Tibial artery (tissue), 4 donors: ENCODE results near the gene ARHGAP24.
A peak's percentile ranks its signal among the peaks of the same experiment; 100 is the strongest.

Experiments used
- DNase-seq, 2 donors: peaks; one replicate each; pipeline ENCODE4 v3.0.0-alpha.2; 2019
- H3K27ac ChIP-seq, 2 donors: fragments of 200-600 bp; sonication (generic) in 1 of 2; 1 replicate in 1 of 2; 2 replicates in 1 of 2; pipeline ENCODE4 v1.5.1; 2018 to 2019; ENCODE audit warnings: mild to moderate bottlenecking in 1 of 2
- H3K27me3 ChIP-seq, 2 donors: fragments of 200-600 bp; sonication (generic) in 1 of 2; one replicate each; pipeline versions ENCODE4 v1.5.1 to v1.6.0; 2016 to 2019
- H3K36me3 ChIP-seq, 3 donors: fragments of 200-600 bp; sonication (generic) in 2 of 3; one replicate each; pipeline ENCODE4 v1.5.1; 2016 to 2019; ENCODE audit warnings: mild to moderate bottlenecking in 2 of 3
- H3K4me1 ChIP-seq, 4 donors: fragments of 200-600 bp; sonication (generic) in 2 of 4; 1 replicate in 3 of 4; 2 replicates in 1 of 4; pipeline ENCODE4 v1.5.1; 2016 to 2019
- H3K4me3 ChIP-seq, 2 donors: fragments of 200-600 bp; sonication (generic) in 1 of 2; 1 replicate in 1 of 2; 2 replicates in 1 of 2; pipeline ENCODE4 v1.5.1; 2018 to 2019; ENCODE audit warnings: mild to moderate bottlenecking in 2 of 2
- H3K9me3 ChIP-seq, 3 donors: fragments of 200-600 bp; sonication (generic) in 1 of 3; one replicate each; pipeline ENCODE4 v1.5.1; 2016 to 2019
- CTCF ChIP-seq, 2 experiments: fragments of 200-600 bp in 1 of 2; fragments of 450-650 bp in 1 of 2; IDR thresholded peaks; one replicate each; pipeline ENCODE4 v1.5.1; 2017 to 2019; ENCODE audit warnings: antibody characterized with exemption in 2 of 2, mild to moderate bottlenecking in 1 of 2, moderate library complexity in 1 of 2
- intact Hi-C: fragments of 100-400 bp; cut with DNase I; formaldehyde crosslinking; loops from one replicate; pipeline ENCODE4 v1.15.0; 2023; ENCODE audit warnings: low total_unique reads

The ARHGAP24 gene

GRCh38 chr4:85740431-85740861, 265.5 kb downstream of the ARHGAP24 start:
- TF ChIP-seq CTCF (IDR thresholded peaks at IDR 0.05), result no peak
- Histone ChIP-seq H3K27me3 (no peaks in the 10 kb centered on the region), H3K4me3 (no peak overlapping the region), H3K4me1 (peaks cover 0 to 9% (median 3%) of the 10 kb centered on the region in 4 donors), H3K27ac (no peak overlapping the region), H3K9me3 (no peaks in the 10 kb centered on the region), H3K36me3 (no peaks in the 10 kb centered on the region)
- intact Hi-C loops, result loop anchor here (10.0 kb wide), 1 partner anchor 586 kb away; no protein-coding TSS in a partner anchor
- DNase-seq, result no peak

GRCh38 chr4:85741381-85741780, 266.4 kb downstream of the ARHGAP24 start:
- Histone ChIP-seq H3K27ac (peak overlapping the region in 1 of 2 donors; percentile 7), H3K4me1 (peaks cover 0 to 9% (median 3%) of the 10 kb centered on the region in 4 donors)
- no peak for DNase-seq

GRCh38 chr4:85741921-85742591, 267.1 kb downstream of the ARHGAP24 start:
- TF ChIP-seq CTCF (IDR thresholded peaks at IDR 0.05), result no peak
- Histone ChIP-seq H3K27ac (no peak overlapping the region), H3K4me1 (peaks cover 0 to 9% (median 3%) of the 10 kb centered on the region in 4 donors), H3K36me3 (no peaks in the 10 kb centered on the region), H3K27me3 (no peaks in the 10 kb centered on the region), H3K4me3 (no peak overlapping the region), H3K9me3 (no peaks in the 10 kb centered on the region)
- peak in 1 of 2 donors; percentile 42 for DNase-seq
- intact Hi-C loops, result loop anchor here (10.0 kb wide), 1 partner anchor 587 kb away; no protein-coding TSS in a partner anchor

More at GRCh38 chr4:85741381-85741780, 266.4 kb downstream of the ARHGAP24 start:
- Histone ChIP-seq H3K36me3 (no peaks in the 10 kb centered on the region), H3K27me3 (no peaks in the 10 kb centered on the region), H3K9me3 (no peaks in the 10 kb centered on the region), H3K4me3 (no peak overlapping the region)
- TF ChIP-seq CTCF (IDR thresholded peaks at IDR 0.05), result no peak
- intact Hi-C loops, result loop anchor here (10.0 kb wide), 1 partner anchor 587 kb away; no protein-coding TSS in a partner anchor

GRCh38 chr4:85744950-85745349, 270.0 kb downstream of the ARHGAP24 start:
- no peaks in the 10 kb centered on the region for H3K36me3 ChIP-seq
- H3K4me1 ChIP-seq, result peaks cover 0 to 9% (median 3%) of the 10 kb centered on the region in 4 donors
- intact Hi-C loops, result loop anchor here (10.0 kb wide), 1 partner anchor 590 kb away; no protein-coding TSS in a partner anchor
- H3K9me3 ChIP-seq, result no peaks in the 10 kb centered on the region
- no peak overlapping the region for H3K27ac ChIP-seq
- no peaks in the 10 kb centered on the region for H3K27me3 ChIP-seq
- H3K4me3 ChIP-seq, result no peak overlapping the region
- no peak for DNase-seq
- TF ChIP-seq CTCF (IDR thresholded peaks at IDR 0.05), result no peak

GRCh38 chr4:85745939-85746338, 271.0 kb downstream of the ARHGAP24 start:
- H3K27me3 ChIP-seq, result no peaks in the 10 kb centered on the region
- H3K4me3 ChIP-seq, result no peak overlapping the region
- no peak overlapping the region for H3K27ac ChIP-seq
- TF ChIP-seq CTCF (IDR thresholded peaks at IDR 0.05), result no peak
- H3K9me3 ChIP-seq, result no peaks in the 10 kb centered on the region
- DNase-seq, result no peak
- no peaks in the 10 kb centered on the region for H3K36me3 ChIP-seq
- peaks cover 0 to 9% (median 3%) of the 10 kb centered on the region in 4 donors for H3K4me1 ChIP-seq
- intact Hi-C loops, result loop anchor here (10.0 kb wide), 1 partner anchor 591 kb away; no protein-coding TSS in a partner anchor
